Cardiac muscle cell (in vitro differentiated cells and primary cell): ENCODE data around the gene U2AF2. TPM values are rescaled to one million over a fixed set of nuclear protein-coding genes. Genes with fewer than 3 reads are reported as not detected.
A peak's percentile ranks its signal among the peaks of the same experiment; 100 is the strongest.

Experiments used
- DNase-seq, 2 donors: peaks; one replicate each; pipeline versions ENCODE4 v3.0.0 to v3.0.0-alpha.2; 2010 to 2017; ENCODE audit warnings: low read depth in 1 of 2, low spot score in 1 of 2
- H3K27ac ChIP-seq: fragments of 200-600 bp; sonication (generic); 2 replicates; pipeline ENCODE4 v1.5.1; 2016
- H3K27me3 ChIP-seq: fragments of 200-600 bp; sonication (generic); 2 replicates; pipeline ENCODE4 v1.6.0; 2016; ENCODE audit warnings: control low read depth
- H3K36me3 ChIP-seq: fragments of 200-600 bp; sonication (generic); 2 replicates; pipeline ENCODE4 v1.5.1; 2016; ENCODE audit warnings: control low read depth
- H3K4me1 ChIP-seq: fragments of 200-600 bp; sonication (generic); 2 replicates; pipeline ENCODE4 v1.8.1; 2017; ENCODE audit warnings: low read depth, mild to moderate bottlenecking, mixed run types
- H3K4me3 ChIP-seq: fragments of 200-600 bp; sonication (generic); 2 replicates; pipeline ENCODE4 v1.5.1; 2016; ENCODE audit warnings: mild to moderate bottlenecking
- H3K9me3 ChIP-seq: fragments of 200-600 bp; sonication (generic); 2 replicates; pipeline ENCODE4 v1.5.1; 2017; ENCODE audit warnings: low read depth, mild to moderate bottlenecking, control low read depth
- CTCF ChIP-seq: IDR thresholded peaks from 2 replicates; pipeline ENCODE4 v1.5.1; 2012; ENCODE audit warnings: low read depth, mild to moderate bottlenecking, low read length
- polyA plus RNA-seq: library from polyadenylated mRNA; unstranded; fragments of >200 nt; fragmentation: Nextera tagmentation; extraction: Ambion mirVana; gene quantifications from 2 replicates; pipeline ENCODE4 v1.2.1, GENCODE V29; 2016
- total RNA-seq: library from RNA; depleted of rRNA; stranded (reverse); fragments of >200 nt; gene quantifications from 2 replicates; pipeline ENCODE4 v1.2.3, GENCODE V29; 2016

U2AF2 gene
- total RNA-seq (170 and 187 TPM in 2 replicates), polyA plus RNA-seq (13.4 and 16.3 TPM in 2 replicates)

GRCh38 chr19:55654868-55655647, at the start of gene U2AF2:
Gene U2AF2, plus strand, starts transcription at chr19:55655035. Its CDS starts 70 bp downstream, at chr19:55655105.
- TF ChIP-seq CTCF, result no peak
- peak; percentile 95 for DNase-seq
- peak within 1 kb of the TSS; percentile 79 for H3K4me3 ChIP-seq

GRCh38 chr19:55605207-55605636, 49.6 kb upstream of the U2AF2 start:
- Histone ChIP-seq H3K27me3 (no peaks in the 10 kb centered on the region), H3K4me3 (peak overlapping the region; percentile 94), H3K36me3 (no peaks in the 10 kb centered on the region), H3K9me3 (no peaks in the 10 kb centered on the region), H3K27ac (peak overlapping the region; percentile 97), H3K4me1 (peaks cover 6% of the 10 kb centered on the region)
- DNase-seq, result peak; percentile 98 to 99
- no peak for TF ChIP-seq CTCF

More at GRCh38 chr19:55654868-55655647, at the start of gene U2AF2:
- Histone ChIP-seq H3K36me3 (no peaks in the 10 kb centered on the region), H3K4me1 (peaks cover 13% of the 10 kb centered on the region), H3K9me3 (no peaks in the 10 kb centered on the region), H3K27me3 (no peaks in the 10 kb centered on the region), H3K27ac (peak within 1 kb of the TSS; percentile 99)

GRCh38 chr19:55605637-55606470, 49.0 kb upstream of the U2AF2 start, which contains the start of gene ZNF865:
Gene ZNF865, plus strand, starts transcription at chr19:55605647. Its CDS starts 7,972 bp downstream, at chr19:55613619.
- peak; percentile 90 to 92 for DNase-seq
- H3K36me3 ChIP-seq, result no peaks in the 10 kb centered on the region

GRCh38 chr19:55606471-55606787, 48.4 kb upstream of the U2AF2 start:
- DNase-seq, result no peak
- H3K27ac ChIP-seq, result peak overlapping the region; percentile 97
- no peaks in the 10 kb centered on the region for H3K27me3 ChIP-seq
- H3K36me3 ChIP-seq, result no peaks in the 10 kb centered on the region
- H3K9me3 ChIP-seq, result no peaks in the 10 kb centered on the region
- H3K4me3 ChIP-seq, result peak overlapping the region; percentile 94
- peaks cover 12% of the 10 kb centered on the region for H3K4me1 ChIP-seq
- no peak for TF ChIP-seq CTCF

More at GRCh38 chr19:55605637-55606470, 49.0 kb upstream of the U2AF2 start, which contains the start of gene ZNF865:
- peak; percentile 78 for TF ChIP-seq CTCF
- Histone ChIP-seq H3K4me1 (peaks cover 6% of the 10 kb centered on the region), H3K4me3 (peak within 1 kb of the TSS; percentile 94), H3K27ac (peak within 1 kb of the TSS; percentile 97), H3K27me3 (no peaks in the 10 kb centered on the region), H3K9me3 (no peaks in the 10 kb centered on the region)

- H3K36me3 ChIP-seq, result no peaks in the 10 kb centered on the region
- H3K4me3 ChIP-seq, result peak overlapping the region; percentile 94
- H3K27me3 ChIP-seq, result no peaks in the 10 kb centered on the region
- TF ChIP-seq CTCF, result no peak
- no peak for DNase-seq
- peak overlapping the region; percentile 97 for H3K27ac ChIP-seq
- H3K9me3 ChIP-seq, result no peaks in the 10 kb centered on the region
- peaks cover 16% of the 10 kb centered on the region for H3K4me1 ChIP-seq
These were observed 48.0 kb upstream of the U2AF2 start for GRCh38 chr19:55606817-55607216.
